Retinal pigment epithelial cell (primary cell): ENCODE results near the gene RTTN.

Experiments
- DNase-seq: peaks from one replicate; pipeline ENCODE4 v3.0.0-alpha.2; 2010; ENCODE audit warnings: low read depth
- H3K4me3 ChIP-seq: 2 replicates; pipeline ENCODE4 v1.5.1; 2011; ENCODE audit warnings: mild to moderate bottlenecking, low read length, control low read depth, moderate library complexity
- CTCF ChIP-seq: conservative IDR thresholded peaks from 2 replicates; pipeline ENCODE4 v1.5.1; 2011; ENCODE audit warnings: low read depth, low read length, control low read depth, inconsistent platforms

The RTTN gene

GRCh38 chr18:70221915-70222278 is 16.4 kb upstream of the RTTN start:
- H3K4me3 ChIP-seq = no peak overlapping the region
- DNase-seq = no peak
- TF ChIP-seq CTCF = no peak

- peak overlapping the region; percentile 25 for H3K4me3 ChIP-seq
- peak; percentile 17 for TF ChIP-seq CTCF
- peak; percentile 66 for DNase-seq
Observed at GRCh38 chr18:70221156-70221914, 15.8 kb upstream of the RTTN start.

GRCh38 chr18:70220628-70221027 is 15.1 kb upstream of the RTTN start:
- H3K4me3 ChIP-seq = no peak overlapping the region
- no peak for TF ChIP-seq CTCF
- DNase-seq = no peak

GRCh38 chr18:70219688-70220087 is 14.2 kb upstream of the RTTN start:
- no peak for DNase-seq
- TF ChIP-seq CTCF = no peak
- H3K4me3 ChIP-seq = no peak overlapping the region

GRCh38 chr18:70216788-70217187 is 11.3 kb upstream of the RTTN start:
- H3K4me3 ChIP-seq = no peak overlapping the region
- no peak for TF ChIP-seq CTCF
- DNase-seq = no peak

- no peak for DNase-seq
- no peak for TF ChIP-seq CTCF
- no peak overlapping the region for H3K4me3 ChIP-seq
Observed at GRCh38 chr18:70207181-70207580, 1.7 kb upstream of the RTTN start.

GRCh38 chr18:70200286-70200685 is 5.2 kb downstream of the RTTN start:
- TF ChIP-seq CTCF = no peak
- no peak overlapping the region for H3K4me3 ChIP-seq
- no peak for DNase-seq
